GM18870 (cell line): Measurements from ENCODE around the gene CDCA7.
"Not testable (repeated sequence)": the region's sequence is repeated elsewhere in the genome, so short reads cannot be mapped to it uniquely, and the experiment has no call there.

Source experiments
- ATAC-seq: cut with Tn5 transposase; IDR thresholded peaks from one replicate; pipeline ENCODE4 v1.9.1; 2021; ENCODE audit warnings: moderate library complexity; ENCODE audit not compliant: unreplicated experiment

CDCA7 gene

GRCh38 chr2:173354582-173355131, at the start of gene CDCA7:
TSS of gene CDCA7 (plus strand) at chr2:173354872. CDS start at chr2:173354964, 92 bp downstream.
- no peak for ATAC-seq

DNA sequence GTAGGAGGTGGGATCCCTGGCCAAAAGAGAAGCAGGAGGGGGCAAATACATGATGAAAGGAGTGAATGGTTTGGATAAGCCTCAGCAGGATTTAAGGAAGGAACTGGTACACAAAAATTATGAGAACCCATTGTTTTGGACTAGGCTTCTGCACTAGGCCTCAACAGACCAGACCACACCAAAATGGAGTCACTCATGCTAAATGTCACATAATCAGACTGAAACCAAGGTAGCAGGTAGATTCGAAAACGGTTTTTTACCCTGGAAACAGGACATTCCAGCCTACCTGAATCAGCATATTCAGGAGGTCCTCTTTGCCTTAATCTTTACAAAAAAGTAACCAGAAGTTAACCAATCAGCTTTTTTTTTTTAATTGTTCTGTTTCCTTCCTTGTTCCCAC, 49.4 kb upstream of the CDCA7 start:
- ATAC-seq: no peak

DNA sequence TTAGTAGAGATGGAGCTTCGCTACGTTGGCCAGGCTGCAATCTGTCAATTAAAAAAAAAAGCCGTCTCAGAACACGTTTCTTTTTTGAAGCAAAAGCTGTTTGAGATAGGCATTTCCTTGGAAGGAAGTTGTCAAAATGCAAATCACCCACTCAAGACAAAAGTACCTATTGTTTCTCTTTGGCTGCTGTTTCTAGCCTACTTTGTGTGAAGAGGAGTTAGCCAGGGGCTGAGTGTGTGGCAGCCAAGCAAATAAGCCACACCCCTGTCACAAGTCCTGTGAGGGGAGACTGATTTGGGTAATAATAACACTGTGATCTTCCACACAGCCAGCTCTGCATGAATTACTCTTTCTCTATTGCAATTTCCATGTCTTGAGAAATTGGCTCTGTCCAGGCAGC, 47.4 kb upstream of the CDCA7 start:
- ATAC-seq: peak; percentile 84

DNA sequence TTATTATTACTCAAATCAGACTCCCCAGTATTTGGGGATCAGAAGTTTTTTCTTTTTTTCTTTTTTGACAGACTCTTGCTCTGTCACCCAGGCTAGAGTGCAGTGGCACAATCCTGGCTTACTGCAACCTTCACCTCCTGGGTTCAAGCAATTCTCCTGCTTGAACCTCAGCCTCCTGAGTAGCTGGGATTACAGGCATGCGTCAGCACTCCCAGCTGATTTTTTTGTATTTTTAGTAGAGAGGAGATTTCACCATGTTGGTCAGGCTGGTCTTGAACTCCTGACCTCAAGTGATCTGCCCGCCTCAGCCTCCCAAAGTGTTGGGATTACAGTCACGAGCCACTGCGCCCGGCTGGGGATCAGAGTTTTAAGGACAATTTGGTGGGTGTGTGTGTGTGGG, 45.3 kb upstream of the CDCA7 start:
- ATAC-seq: not testable (repeated sequence)

- no peak for ATAC-seq
Measured at GRCh38 chr2:173311844-173312606, 42.6 kb upstream of the CDCA7 start.

DNA sequence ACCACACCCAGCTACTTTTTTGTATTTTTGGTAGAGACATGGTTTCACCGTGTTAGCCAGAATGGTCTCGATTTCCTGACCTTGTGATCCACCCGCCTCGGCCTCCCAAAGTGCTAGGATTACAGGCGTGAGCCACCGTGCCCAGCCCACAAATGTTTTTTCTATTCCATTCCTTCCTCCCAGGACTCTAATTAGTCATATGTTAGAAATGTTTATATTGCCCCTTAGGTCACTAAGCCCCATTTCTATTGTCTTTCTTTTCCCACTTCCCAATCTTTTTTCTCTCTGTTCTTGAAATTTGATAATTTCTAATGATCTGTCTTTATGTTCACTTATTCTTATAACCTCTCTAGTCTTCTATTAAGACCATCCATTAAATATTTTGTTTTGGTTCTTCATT, 31.3 kb upstream of the CDCA7 start:
- no peak for ATAC-seq

GRCh38 chr2:173326806-173327205, 27.9 kb upstream of the CDCA7 start:
- no peak for ATAC-seq

- no peak for ATAC-seq
Measured at GRCh38 chr2:173327421-173327820, 27.3 kb upstream of the CDCA7 start.

- ATAC-seq: not testable (repeated sequence)
Measured at GRCh38 chr2:173333003-173333402, 21.7 kb upstream of the CDCA7 start.

DNA sequence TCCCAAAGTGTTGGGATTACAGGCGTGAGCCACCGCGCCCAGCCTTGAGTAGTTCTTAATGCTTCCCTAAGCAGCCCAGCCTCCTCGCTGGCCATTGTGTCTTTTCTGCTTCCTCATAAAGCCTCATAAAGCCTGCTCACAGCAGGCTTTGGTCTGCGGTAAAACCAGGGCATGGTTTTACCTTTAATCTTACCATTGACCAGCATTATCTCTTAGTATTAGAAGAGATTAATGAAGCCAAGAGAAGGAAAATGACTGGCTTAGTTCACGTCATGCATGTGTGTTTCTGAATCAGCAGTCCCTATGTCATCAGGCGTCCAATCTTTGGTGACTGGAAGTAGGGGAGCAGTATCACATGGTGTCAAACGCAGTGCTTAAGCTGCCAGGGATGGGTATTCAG, 14.9 kb upstream of the CDCA7 start:
- ATAC-seq: no peak

DNA sequence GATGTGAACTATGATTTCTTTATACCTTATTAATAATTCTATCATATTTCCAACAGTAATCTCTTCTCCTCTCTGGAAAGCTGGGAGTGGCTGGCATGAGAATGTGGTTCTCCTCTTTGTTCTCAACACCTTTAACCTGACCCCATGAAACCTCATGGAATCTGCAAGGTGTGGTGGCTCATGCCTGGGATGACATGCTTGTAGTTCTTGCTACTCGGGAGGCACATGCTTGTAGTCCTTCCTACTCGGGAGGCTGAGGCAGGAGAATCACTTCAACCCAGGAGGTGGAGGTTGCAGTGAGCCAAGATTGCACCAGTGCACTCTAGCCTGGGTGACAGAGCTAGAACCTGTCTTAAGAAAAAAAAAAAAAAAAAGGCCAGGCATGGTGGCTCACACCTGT, 10.8 kb upstream of the CDCA7 start:
- ATAC-seq: no peak

- ATAC-seq: no peak
Measured at GRCh38 chr2:173346035-173346434, 8.6 kb upstream of the CDCA7 start.

DNA sequence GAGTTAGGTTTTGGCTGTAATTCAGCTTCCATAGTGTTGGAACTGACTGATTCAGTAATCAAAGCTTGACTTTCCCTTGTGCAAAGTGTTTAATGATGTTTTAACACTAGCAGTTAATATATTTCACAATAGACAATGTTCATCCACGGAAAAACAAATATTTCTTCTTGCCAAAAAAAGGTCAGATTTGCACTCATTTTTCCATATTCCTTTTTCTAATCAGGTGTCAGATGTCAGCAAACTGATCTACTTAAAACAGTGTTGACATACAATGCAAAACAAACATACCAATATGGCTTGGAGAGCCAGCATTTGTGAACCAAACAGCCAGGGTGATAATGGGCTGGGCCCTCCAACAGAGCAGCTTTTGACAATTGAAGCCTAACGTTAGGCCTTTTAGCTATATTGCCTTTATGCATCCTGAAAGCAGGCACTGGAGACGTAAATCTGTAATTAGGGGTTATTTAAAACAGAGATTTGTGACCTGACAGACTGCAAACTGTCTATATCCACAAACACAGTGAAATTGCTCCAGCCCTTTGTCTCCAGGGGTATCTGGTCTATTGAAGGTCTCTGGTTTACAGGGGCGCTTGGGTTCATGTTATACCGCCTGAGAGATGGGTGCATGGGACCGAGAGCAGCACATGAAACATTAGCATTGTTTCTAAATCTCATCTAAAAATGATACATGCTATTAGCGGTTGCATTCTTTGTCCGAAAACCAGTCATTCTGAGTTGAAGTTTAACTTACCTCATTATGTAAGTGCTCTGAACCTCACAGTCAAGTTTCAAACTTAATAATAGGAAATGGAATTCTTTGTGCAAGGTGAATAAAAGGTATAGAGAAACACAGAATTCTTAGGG, 7.1 kb upstream of the CDCA7 start:
- no peak for ATAC-seq

- ATAC-seq: no peak
Measured at GRCh38 chr2:173349287-173349686, 5.4 kb upstream of the CDCA7 start.

DNA sequence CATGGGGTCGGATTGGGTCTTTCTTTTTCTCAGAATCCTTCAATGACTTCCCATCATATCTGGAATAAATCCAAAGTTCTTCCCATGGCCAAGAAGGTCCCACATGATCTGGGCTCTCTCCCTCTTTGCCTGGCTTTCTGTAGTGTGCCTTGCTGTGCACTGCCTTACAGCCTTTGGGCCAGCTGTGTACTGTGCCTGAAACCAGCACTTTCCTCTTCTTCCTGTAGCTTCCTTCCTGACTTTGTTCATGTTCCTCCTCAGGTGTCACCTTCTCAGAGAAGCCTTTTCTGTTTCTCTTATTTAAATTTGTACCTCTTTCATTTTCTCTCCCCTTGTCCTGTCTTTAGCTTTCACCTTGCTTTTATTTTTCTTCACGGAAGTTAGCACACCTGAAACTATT, 4.3 kb upstream of the CDCA7 start:
- no peak for ATAC-seq

GRCh38 chr2:173351879-173352278, 2.8 kb upstream of the CDCA7 start:
- ATAC-seq: no peak

- ATAC-seq: no peak
Measured at GRCh38 chr2:173353556-173353955, 1.1 kb upstream of the CDCA7 start.

DNA sequence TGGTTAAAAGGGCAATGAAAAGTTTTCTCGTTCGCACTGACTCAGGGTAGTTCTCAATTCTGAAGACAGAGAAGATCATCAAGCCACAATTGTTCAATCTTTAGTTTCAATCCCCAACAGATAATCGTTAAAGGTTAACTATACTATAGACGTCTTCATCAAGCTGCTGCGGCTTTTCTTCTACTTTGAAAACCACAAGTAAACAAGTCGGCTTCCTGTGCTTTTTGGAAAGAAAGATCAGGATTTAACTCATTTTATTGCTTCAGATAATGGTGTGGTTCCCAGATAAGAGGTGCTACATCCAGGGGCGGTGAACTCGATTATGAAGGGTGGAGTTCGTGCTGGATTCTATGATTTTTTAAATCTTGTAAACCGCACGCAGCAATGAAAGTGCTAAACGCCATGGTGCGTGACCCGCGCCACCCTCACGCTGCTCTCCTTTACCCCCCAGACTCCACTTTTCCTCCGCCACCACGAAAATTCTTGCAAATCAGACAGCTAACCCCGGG, 545 bp upstream of the CDCA7 start:
- ATAC-seq: no peak

DNA sequence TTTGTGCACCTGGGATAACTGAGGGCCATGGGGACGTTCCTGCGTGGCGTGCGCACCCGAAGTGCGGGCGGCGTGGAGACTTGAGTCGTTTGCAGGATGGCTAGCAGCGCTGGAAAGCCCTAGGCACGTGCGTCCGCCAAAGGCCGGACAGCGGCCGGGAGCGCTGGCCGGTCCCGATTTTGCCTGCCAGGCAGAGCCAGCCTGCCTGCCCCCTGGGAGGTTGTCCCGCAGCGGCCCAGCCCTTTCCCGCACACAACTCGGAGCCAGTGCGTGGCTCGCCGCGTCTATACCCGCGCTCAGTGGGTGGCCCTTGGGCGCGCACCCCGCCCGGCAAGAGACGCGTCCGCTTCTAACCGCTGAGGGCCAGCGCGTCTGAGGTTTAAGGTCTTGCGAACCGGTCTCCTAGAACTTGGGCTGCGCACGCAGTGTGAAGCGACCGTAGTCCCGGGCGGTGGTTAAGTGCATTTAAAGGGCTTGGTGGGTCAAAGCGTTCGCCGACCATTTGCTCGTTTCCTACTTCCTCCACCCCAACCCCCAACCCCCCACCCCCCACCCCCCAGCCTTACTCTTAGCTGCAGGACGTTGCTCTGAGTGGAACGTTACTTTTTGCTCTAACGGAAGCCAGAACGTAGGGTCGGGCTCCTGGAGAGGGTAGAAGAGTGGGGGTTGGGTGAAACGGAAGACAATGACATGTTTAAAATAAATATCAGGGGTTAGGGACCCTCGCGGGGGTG, 627 bp downstream of the CDCA7 start:
- ATAC-seq: no peak

DNA sequence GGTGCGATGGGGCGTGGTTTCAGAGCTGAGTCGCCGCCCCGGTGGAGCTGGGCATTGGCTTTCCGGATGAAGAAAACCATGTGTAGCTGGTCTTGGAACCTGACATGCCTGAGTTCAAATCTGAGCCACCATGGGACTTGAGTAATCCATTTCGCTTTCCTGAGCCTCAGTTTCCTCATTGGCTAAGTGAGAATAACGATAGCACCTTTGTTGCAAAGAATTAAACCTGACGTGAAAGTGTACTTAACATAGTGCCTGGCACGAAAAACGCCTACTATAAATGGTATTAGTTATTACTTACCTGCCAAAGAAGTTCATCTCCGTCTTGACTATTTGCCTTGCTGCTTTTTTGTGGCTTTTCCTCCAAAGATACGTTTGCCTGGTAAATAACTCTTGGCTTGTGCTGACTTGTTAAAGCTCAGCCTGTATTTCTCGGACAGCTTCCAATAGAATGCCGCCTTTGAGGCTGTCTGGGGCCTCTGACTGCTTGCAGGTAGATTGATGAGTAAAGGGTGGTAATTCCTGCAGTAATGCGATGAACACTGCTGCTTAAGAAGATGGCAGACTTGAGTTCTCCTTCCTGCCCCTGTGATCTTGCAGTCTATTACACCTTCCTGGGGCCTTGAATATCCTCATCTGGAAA, 1.3 kb downstream of the CDCA7 start:
- no peak for ATAC-seq

- ATAC-seq: no peak
Measured at GRCh38 chr2:173357346-173357745, 2.7 kb downstream of the CDCA7 start.
